ENCODE data around the gene FERMT1. TPM values are rescaled to one million over a fixed set of nuclear protein-coding genes. Genes with fewer than 3 reads are reported as not detected.

The FERMT1 gene
- total RNA-seq, 1 experiment from 2014 or later = 1.3 TPM

- BruUV-seq (replicated peaks) = no TSS peak
- POLR2A ChIA-PET (ENCODE audit: low non-redundant PET) = no interaction called here
- Histone ChIP-seq H3K4me3 (ENCODE audit: low read depth, low read length, poor library complexity, severe bottlenecking) (no peak overlapping the region), H3K27me3 (replicated peaks; ENCODE audit: insufficient read depth, low read depth, low read length, poor library complexity) (peaks cover 9% of the 10 kb centered on the region), H3K4me1 (ENCODE audit: insufficient read depth, low read length, poor library complexity, severe bottlenecking) (no peaks in the 10 kb centered on the region), H3K27ac (ENCODE audit: low read depth, low read length, poor library complexity, severe bottlenecking) (no peak overlapping the region), H3K36me3 (ENCODE audit: insufficient read depth, low read length, poor library complexity, severe bottlenecking) (no peaks in the 10 kb centered on the region), H3K9me3 (ENCODE audit: low read depth, low read length, poor library complexity, severe bottlenecking) (no peaks in the 10 kb centered on the region)
- intact Hi-C loops (cut with micrococcal nuclease; ENCODE audit: unreplicated experiment) = loop anchor here (10.0 kb wide), 1 partner anchor 1142 kb away; no protein-coding TSS in a partner anchor
- no peak for TF ChIP-seq EZH2 (IDR thresholded peaks at IDR 0.05; ENCODE audit: borderline replicate concordance, low read depth, low read length, poor library complexity, severe bottlenecking)
- TF ChIP-seq, protein P1, sequence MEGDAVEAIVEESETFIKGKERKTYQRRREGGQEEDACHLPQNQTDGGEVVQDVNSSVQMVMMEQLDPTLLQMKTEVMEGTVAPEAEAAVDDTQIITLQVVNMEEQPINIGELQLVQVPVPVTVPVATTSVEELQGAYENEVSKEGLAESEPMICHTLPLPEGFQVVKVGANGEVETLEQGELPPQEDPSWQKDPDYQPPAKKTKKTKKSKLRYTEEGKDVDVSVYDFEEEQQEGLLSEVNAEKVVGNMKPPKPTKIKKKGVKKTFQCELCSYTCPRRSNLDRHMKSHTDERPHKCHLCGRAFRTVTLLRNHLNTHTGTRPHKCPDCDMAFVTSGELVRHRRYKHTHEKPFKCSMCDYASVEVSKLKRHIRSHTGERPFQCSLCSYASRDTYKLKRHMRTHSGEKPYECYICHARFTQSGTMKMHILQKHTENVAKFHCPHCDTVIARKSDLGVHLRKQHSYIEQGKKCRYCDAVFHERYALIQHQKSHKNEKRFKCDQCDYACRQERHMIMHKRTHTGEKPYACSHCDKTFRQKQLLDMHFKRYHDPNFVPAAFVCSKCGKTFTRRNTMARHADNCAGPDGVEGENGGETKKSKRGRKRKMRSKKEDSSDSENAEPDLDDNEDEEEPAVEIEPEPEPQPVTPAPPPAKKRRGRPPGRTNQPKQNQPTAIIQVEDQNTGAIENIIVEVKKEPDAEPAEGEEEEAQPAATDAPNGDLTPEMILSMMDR (conservative IDR thresholded peaks at IDR 0.05; ENCODE audit: low read depth, low read length) = peak; percentile 81
- CTCF ChIA-PET = no interaction called here
- peak; percentile 62 for DNase-seq (ENCODE audit: low spot score)
Measured at GRCh38 chr20:6142348-6142993, 19.6 kb upstream of the FERMT1 start.

GRCh38 chr20:6140947-6141346, 18.1 kb upstream of the FERMT1 start:
- CTCF ChIA-PET = interaction anchor here (0.6 kb wide), 1 partner anchor 1837 kb away, joined by 3 read pairs; no protein-coding TSS in a partner anchor
- Histone ChIP-seq H3K9me3 (ENCODE audit: low read depth, low read length, poor library complexity, severe bottlenecking) (no peaks in the 10 kb centered on the region), H3K36me3 (ENCODE audit: insufficient read depth, low read length, poor library complexity, severe bottlenecking) (no peaks in the 10 kb centered on the region), H3K4me1 (ENCODE audit: insufficient read depth, low read length, poor library complexity, severe bottlenecking) (no peaks in the 10 kb centered on the region), H3K4me3 (ENCODE audit: low read depth, low read length, poor library complexity, severe bottlenecking) (no peak overlapping the region), H3K27me3 (replicated peaks; ENCODE audit: insufficient read depth, low read depth, low read length, poor library complexity) (peaks cover 24% of the 10 kb centered on the region), H3K27ac (ENCODE audit: low read depth, low read length, poor library complexity, severe bottlenecking) (no peak overlapping the region)
- DNase-seq (ENCODE audit: low spot score) = peak; percentile 50
- intact Hi-C loops (cut with micrococcal nuclease; ENCODE audit: unreplicated experiment) = loop anchor here (10.0 kb wide), 1 partner anchor 1144 kb away; no protein-coding TSS in a partner anchor
- TF ChIP-seq EZH2 (IDR thresholded peaks at IDR 0.05; ENCODE audit: borderline replicate concordance, low read depth, low read length, poor library complexity, severe bottlenecking) = no peak
- TF ChIP-seq, protein P1 (conservative IDR thresholded peaks at IDR 0.05; ENCODE audit: low read depth, low read length) = peak; percentile 43
- BruUV-seq (replicated peaks) = no TSS peak
- POLR2A ChIA-PET (ENCODE audit: low non-redundant PET) = no interaction called here

DNA sequence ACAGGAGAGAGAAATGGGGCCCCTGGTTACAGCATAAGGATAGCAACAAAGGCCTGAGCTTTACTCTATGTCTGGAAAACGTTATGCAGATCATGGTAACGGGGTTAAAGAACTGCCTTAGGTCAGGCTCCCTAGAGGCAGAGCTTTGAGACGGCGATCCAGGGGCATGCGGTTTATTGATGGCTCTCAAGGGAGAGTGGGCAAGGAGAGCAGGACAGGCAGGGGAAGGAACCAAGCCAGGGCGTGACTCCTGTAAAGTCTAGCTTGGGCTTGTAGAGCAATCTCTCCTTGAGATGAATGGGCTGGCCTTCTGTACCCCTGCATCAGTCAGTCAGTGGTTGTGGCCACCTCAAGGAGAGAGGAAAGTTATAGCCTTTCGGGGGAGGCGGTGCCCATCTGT, 12.5 kb upstream of the FERMT1 start:
- H3K9me3 ChIP-seq (ENCODE audit: low read depth, low read length, poor library complexity, severe bottlenecking) = no peaks in the 10 kb centered on the region
- no peak overlapping the region for H3K27ac ChIP-seq (ENCODE audit: low read depth, low read length, poor library complexity, severe bottlenecking)
- TF ChIP-seq, protein P1 (conservative IDR thresholded peaks at IDR 0.05; ENCODE audit: low read depth, low read length) = no peak
- TF ChIP-seq EZH2 (IDR thresholded peaks at IDR 0.05; ENCODE audit: borderline replicate concordance, low read depth, low read length, poor library complexity, severe bottlenecking) = no peak
- POLR2A ChIA-PET (ENCODE audit: low non-redundant PET) = no interaction called here
- CTCF ChIA-PET = no interaction called here
- peaks cover 36% of the 10 kb centered on the region for H3K27me3 ChIP-seq (replicated peaks; ENCODE audit: insufficient read depth, low read depth, low read length, poor library complexity)
- no peak overlapping the region for H3K4me3 ChIP-seq (ENCODE audit: low read depth, low read length, poor library complexity, severe bottlenecking)
- H3K4me1 ChIP-seq (ENCODE audit: insufficient read depth, low read length, poor library complexity, severe bottlenecking) = no peaks in the 10 kb centered on the region
- H3K36me3 ChIP-seq (ENCODE audit: insufficient read depth, low read length, poor library complexity, severe bottlenecking) = no peaks in the 10 kb centered on the region
- intact Hi-C loops (cut with micrococcal nuclease; ENCODE audit: unreplicated experiment) = no loop called here
- no TSS peak for BruUV-seq (replicated peaks)
- no peak for DNase-seq (ENCODE audit: low spot score)

Measured in A673 (cell line).